ENCODE data around the gene TRIM5.

GRCh38 chr11:5658318-5658717 lies 26.6 kb downstream of the TRIM5 start:
- TF ChIP-seq EP300 (IDR thresholded peaks at IDR 0.05) (no peak), CTCF (IDR thresholded peaks at IDR 0.05) (no peak)

Measured in tibial nerve (tissue), 4 donors.